ENCODE data around the gene C1QTNF4. TPM values are rescaled to one million over a fixed set of nuclear protein-coding genes. Genes with fewer than 3 reads are reported as not detected.
"Not testable (repeated sequence)": the region's sequence is repeated elsewhere in the genome, so short reads cannot be mapped to it uniquely, and the experiment has no call there.

C1QTNF4 gene
- total RNA-seq, 1 donor from 2014 or later: not detected

GRCh38 chr11:47569646-47570045 is 24.6 kb downstream of the C1QTNF4 start:
- peaks cover 15% of the 10 kb centered on the region for H3K4me1 Mint-ChIP-seq
- H3K4me3 Mint-ChIP-seq: no peak overlapping the region
- no peaks in the 10 kb centered on the region for H3K9me3 Mint-ChIP-seq
- ChIA-PET POLR2A (interaction anchor here (0.7 to 1.1 kb wide), 2 partner anchors 9 kb away, joined by 4 read pairs; partner anchors contain the start of genes KBTBD4 and NDUFS3), CTCF (no interaction called here)
- H3K36me3 Mint-ChIP-seq (ENCODE audit: low read depth): peaks cover 45% of the 10 kb centered on the region
- no peak for DNase-seq
- no peak overlapping the region for H3K27ac Mint-ChIP-seq
- H3K27me3 Mint-ChIP-seq: no peaks in the 10 kb centered on the region
- ATAC-seq (ENCODE audit: low read depth): no peak
- intact Hi-C loops (cut with micrococcal nuclease): no loop called here
- no peak for TF ChIP-seq CTCF (IDR thresholded peaks at IDR 0.05)

- Mint-ChIP-seq H3K36me3 (ENCODE audit: low read depth) (peaks cover 13% of the 10 kb centered on the region), H3K9me3 (no peaks in the 10 kb centered on the region), H3K27ac (peak overlapping the region; percentile 54), H3K27me3 (no peaks in the 10 kb centered on the region), H3K4me3 (peak overlapping the region; percentile 84), H3K4me1 (peaks cover 18% of the 10 kb centered on the region)
- ChIA-PET POLR2A (interaction anchor here (0.6 to 3.9 kb wide), 12 partner anchors 11 to 1648 kb away, joined by 3 to 56 read pairs (median 7); partner anchors contain the start of genes ACP2, AGBL2, CELF1 and KBTBD4), CTCF (no interaction called here)
- no peak for TF ChIP-seq CTCF (IDR thresholded peaks at IDR 0.05)
- DNase-seq (no peak), ATAC-seq (ENCODE audit: low read depth) (no peak)
- intact Hi-C loops (cut with micrococcal nuclease): no loop called here
Observed at GRCh38 chr11:47566149-47566698, 28.0 kb downstream of the C1QTNF4 start.

- Mint-ChIP-seq H3K4me3 (peak within 1 kb of the TSS; percentile 84), H3K4me1 (peaks cover 18% of the 10 kb centered on the region), H3K27ac (peak within 1 kb of the TSS; percentile 54), H3K36me3 (ENCODE audit: low read depth) (peaks cover 7% of the 10 kb centered on the region), H3K9me3 (no peaks in the 10 kb centered on the region), H3K27me3 (no peaks in the 10 kb centered on the region)
- intact Hi-C loops (cut with micrococcal nuclease): loop anchor here (1.0 kb wide), 2 partner anchors 12 to 14 kb away; partner anchors contain the start of genes CELF1 and NDUFS3
- no peak for TF ChIP-seq CTCF (IDR thresholded peaks at IDR 0.05)
- DNase-seq (peak; percentile 66), ATAC-seq (ENCODE audit: low read depth) (peak; percentile 95)
- CTCF ChIA-PET: interaction anchor here (0.8 kb wide), 1 partner anchor 12 kb away, joined by 4 read pairs; no protein-coding TSS in a partner anchor
- POLR2A ChIA-PET: interaction anchor here (0.6 to 3.9 kb wide), 7 partner anchors 11 to 317 kb away, joined by 3 to 56 read pairs (median 5); partner anchors contain the start of genes ACP2, AGBL2, CELF1 and KBTBD4
Observed at GRCh38 chr11:47565340-47566148, 28.7 kb downstream of the C1QTNF4 start, which contains the start of gene PTPMT1. Gene PTPMT1, plus strand, starts transcription at chr11:47565599. Its CDS starts 24 bp downstream, at chr11:47565623.

GRCh38 chr11:47564933-47565339 is 29.3 kb downstream of the C1QTNF4 start:
- ChIA-PET CTCF (interaction anchor here (0.8 kb wide), 1 partner anchor 12 kb away, joined by 4 read pairs; no protein-coding TSS in a partner anchor), POLR2A (interaction anchor here (0.5 to 3.9 kb wide), 5 partner anchors 10 to 193 kb away, joined by 3 to 56 read pairs (median 6); partner anchors contain the start of genes AGBL2, CELF1, KBTBD4 and NDUFS3)
- intact Hi-C loops (cut with micrococcal nuclease): loop anchor here (1.0 kb wide), 2 partner anchors 12 to 14 kb away; partner anchors contain the start of genes CELF1 and NDUFS3
- peaks cover 4% of the 10 kb centered on the region for H3K36me3 Mint-ChIP-seq (ENCODE audit: low read depth)
- no peaks in the 10 kb centered on the region for H3K9me3 Mint-ChIP-seq
- peak overlapping the region; percentile 24 for H3K27ac Mint-ChIP-seq
- DNase-seq (no peak), ATAC-seq (ENCODE audit: low read depth) (peak; percentile 7)
- no peaks in the 10 kb centered on the region for H3K27me3 Mint-ChIP-seq
- TF ChIP-seq CTCF (IDR thresholded peaks at IDR 0.05): no peak
- peak overlapping the region; percentile 83 for H3K4me3 Mint-ChIP-seq
- peaks cover 18% of the 10 kb centered on the region for H3K4me1 Mint-ChIP-seq

GRCh38 chr11:47564366-47564765 is 29.8 kb downstream of the C1QTNF4 start:
- Mint-ChIP-seq H3K4me1 (peaks cover 18% of the 10 kb centered on the region), H3K4me3 (peak overlapping the region; percentile 61)
- ChIA-PET CTCF (interaction anchor here (0.8 kb wide), 1 partner anchor 11 kb away, joined by 4 read pairs; no protein-coding TSS in a partner anchor), POLR2A (interaction anchor here (0.7 to 3.9 kb wide), 4 partner anchors 9 to 135 kb away, joined by 3 to 56 read pairs (median 18); partner anchors contain the start of genes CELF1, KBTBD4 and NDUFS3)
- DNase-seq; ATAC-seq (ENCODE audit: low read depth); H3K27ac Mint-ChIP-seq; H3K27me3 Mint-ChIP-seq; H3K9me3 Mint-ChIP-seq; H3K36me3 Mint-ChIP-seq (ENCODE audit: low read depth); intact Hi-C loops (cut with micrococcal nuclease): not testable (repeated sequence)

- intact Hi-C loops (cut with micrococcal nuclease); H3K27ac Mint-ChIP-seq; H3K27me3 Mint-ChIP-seq; H3K9me3 Mint-ChIP-seq; CTCF ChIA-PET; H3K36me3 Mint-ChIP-seq (ENCODE audit: low read depth); H3K4me3 Mint-ChIP-seq; ATAC-seq (ENCODE audit: low read depth); DNase-seq: not testable (repeated sequence)
- POLR2A ChIA-PET: interaction anchor here (0.7 kb wide), 1 partner anchor 12 kb away, joined by 6 read pairs; no protein-coding TSS in a partner anchor
- peaks cover 18% of the 10 kb centered on the region for H3K4me1 Mint-ChIP-seq
Observed at GRCh38 chr11:47562393-47562792, 31.8 kb downstream of the C1QTNF4 start.

All from activated B cell treated with CpG ODN at 0.5 μM for 24 hours (primary cell).